Trophoblast cell (in vitro differentiated cells and primary cell): ENCODE data around the gene AKAP12.

Source experiments
- DNase-seq, 2 donors: peaks; one replicate each; pipeline ENCODE4 v3.0.0-alpha.2; 2016
- H2AFZ ChIP-seq: 2 replicates; pipeline ENCODE4 v1.6.1; 2013; ENCODE audit warnings: low read length, moderate library complexity, mild to moderate bottlenecking; ENCODE audit not compliant: insufficient read depth, poor library complexity
- H2AK5ac ChIP-seq: 2 replicates; pipeline ENCODE4 v1.6.1; 2013; ENCODE audit warnings: mild to moderate bottlenecking, low read length
- H2BK120ac ChIP-seq: 2 replicates; pipeline ENCODE4 v1.6.1; 2013; ENCODE audit warnings: low read length, mild to moderate bottlenecking, moderate library complexity; ENCODE audit not compliant: insufficient read depth, poor library complexity
- H2BK12ac ChIP-seq: 2 replicates; pipeline ENCODE4 v1.6.1; 2013; ENCODE audit warnings: mild to moderate bottlenecking, low read length, moderate library complexity
- H2BK5ac ChIP-seq: 2 replicates; pipeline ENCODE4 v1.6.1; 2013; ENCODE audit warnings: low read length, low read depth, moderate library complexity, mild to moderate bottlenecking; ENCODE audit not compliant: poor library complexity
- H3K14ac ChIP-seq: 2 replicates; pipeline ENCODE4 v1.6.1; 2013; ENCODE audit warnings: mild to moderate bottlenecking, low read length
- H3K18ac ChIP-seq: 2 replicates; pipeline ENCODE4 v1.6.1; 2013; ENCODE audit warnings: mild to moderate bottlenecking, low read length
- H3K23ac ChIP-seq: 2 replicates; pipeline ENCODE4 v1.6.1; 2013; ENCODE audit warnings: low read length
- H3K27ac ChIP-seq: 2 replicates; pipeline ENCODE4 v1.5.1; 2013; ENCODE audit warnings: low read depth, mild to moderate bottlenecking, inconsistent platforms, low read length, moderate library complexity
- H3K27me3 ChIP-seq: 2 replicates; pipeline ENCODE4 v1.6.1; 2013; ENCODE audit warnings: inconsistent platforms, mild to moderate bottlenecking, low read length, moderate library complexity; ENCODE audit not compliant: insufficient read depth
- H3K36me3 ChIP-seq, 2 experiments: 1 replicate in 1 of 2; 2 replicates in 1 of 2; pipeline ENCODE4 v1.6.1; 2013; ENCODE audit warnings: low read length in 2 of 2, mild to moderate bottlenecking in 2 of 2, moderate library complexity in 1 of 2; ENCODE audit not compliant: insufficient read depth in 2 of 2, control insufficient read depth in 1 of 2
- H3K4ac ChIP-seq: 2 replicates; pipeline ENCODE4 v1.6.1; 2013; ENCODE audit warnings: low read depth, mild to moderate bottlenecking, low read length, moderate library complexity
- H3K4me1 ChIP-seq, 2 experiments: 1 replicate in 1 of 2; 2 replicates in 1 of 2; pipeline ENCODE4 v1.6.1; 2013; ENCODE audit warnings: low read length in 2 of 2, mild to moderate bottlenecking in 2 of 2, moderate library complexity in 1 of 2; ENCODE audit not compliant: insufficient read depth in 2 of 2, control insufficient read depth in 1 of 2
- H3K4me2 ChIP-seq: 2 replicates; pipeline ENCODE4 v1.6.1; 2013; ENCODE audit warnings: inconsistent platforms, mild to moderate bottlenecking, low read length, moderate library complexity
- H3K4me3 ChIP-seq: 2 replicates; pipeline ENCODE4 v1.5.1; 2013; ENCODE audit warnings: mild to moderate bottlenecking, low read depth, low read length, inconsistent platforms
- H3K79me1 ChIP-seq: one replicate; pipeline ENCODE4 v1.6.1; 2013; ENCODE audit warnings: low read length
- H3K79me2 ChIP-seq: 2 replicates; pipeline ENCODE4 v1.6.1; 2013; ENCODE audit warnings: low read length, mild to moderate bottlenecking; ENCODE audit not compliant: control insufficient read depth, insufficient read depth, poor library complexity
- H3K9ac ChIP-seq: 2 replicates; pipeline ENCODE4 v1.6.1; 2013; ENCODE audit warnings: mild to moderate bottlenecking, low read length
- H3K9me3 ChIP-seq: 2 replicates; pipeline ENCODE4 v1.6.1; 2013; ENCODE audit warnings: low read depth, mild to moderate bottlenecking, control low read depth, inconsistent platforms, low read length; ENCODE audit not compliant: insufficient read depth
- H4K12ac ChIP-seq: 2 replicates; pipeline ENCODE4 v1.6.1; 2013; ENCODE audit warnings: low read depth, mild to moderate bottlenecking, low read length, moderate library complexity
- H4K8ac ChIP-seq: 2 replicates; pipeline ENCODE4 v1.6.1; 2013; ENCODE audit warnings: low read depth, mild to moderate bottlenecking, low read length, moderate library complexity
- H4K91ac ChIP-seq: one replicate; pipeline ENCODE4 v1.6.1; 2013; ENCODE audit warnings: low read depth, mild to moderate bottlenecking, low read length, moderate library complexity
- WGBS: extraction: QIAGEN DNeasy Blood & Tissue Kit; methylation state at CpG from one replicate; pipeline ENCODE4 v1.1.7; 2013; ENCODE audit warnings: missing lambda C conversion rate; ENCODE audit not compliant: insufficient read length, insufficient coverage; ENCODE audit errors: extremely low coverage; 5-methylcytosine and 5-hydroxymethylcytosine counted together

The AKAP12 gene

GRCh38 chr6:151242420-151242861, 2.7 kb downstream of the AKAP12 start:
- Histone ChIP-seq H4K91ac (no peak overlapping the region), H3K36me3 (no peaks in the 10 kb centered on the region), H3K18ac (peak overlapping the region; percentile 21), H3K4me3 (no peak overlapping the region), H3K14ac (no peak overlapping the region), H4K8ac (no peak overlapping the region), H3K9me3 (no peaks in the 10 kb centered on the region), H3K4me2 (peak overlapping the region; percentile 11), H2BK120ac (no peak overlapping the region), H3K4ac (peak overlapping the region; percentile 15), H3K79me2 (peaks cover 10% of the 10 kb centered on the region), H2BK5ac (no peak overlapping the region), H3K79me1 (peaks cover 11% of the 10 kb centered on the region), H2AK5ac (no peak overlapping the region), H4K12ac (no peak overlapping the region), H3K9ac (no peak overlapping the region), H2BK12ac (no peak overlapping the region), H3K27ac (no peak overlapping the region), H3K27me3 (no peaks in the 10 kb centered on the region), H3K4me1 (peaks cover 3 to 7% of the 10 kb centered on the region in 2 experiments), H3K23ac (no peak overlapping the region), H2AFZ (no peak overlapping the region)
- no peak for DNase-seq
- WGBS, result no CpG with 5 or more reads among the region's 7 CpGs

DNA sequence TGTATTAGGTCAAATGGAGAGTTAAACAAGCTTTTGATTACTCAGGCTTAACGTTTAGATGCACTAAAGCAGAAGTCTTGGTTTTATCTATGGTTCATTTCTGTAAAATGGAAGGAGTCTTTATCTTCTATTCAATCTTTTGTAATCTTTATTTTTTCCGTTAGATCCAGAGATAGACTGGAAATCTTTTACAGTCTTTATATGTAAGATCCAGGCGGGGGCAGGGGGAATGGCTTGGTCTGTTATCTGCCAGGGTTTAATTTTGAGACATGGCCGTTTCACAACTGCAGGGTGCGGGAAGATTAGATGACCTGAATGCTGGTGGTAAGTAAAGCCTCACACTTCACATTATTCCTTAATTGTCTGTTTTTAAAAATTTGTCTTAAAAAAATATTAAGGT, 3.7 kb downstream of the AKAP12 start:
- H4K91ac ChIP-seq, result no peak overlapping the region

GRCh38 chr6:151247490-151247889, 7.7 kb downstream of the AKAP12 start:
- Histone ChIP-seq H3K4ac (no peak overlapping the region), H3K27me3 (no peaks in the 10 kb centered on the region), H3K4me2 (no peak overlapping the region), H3K36me3 (no peaks in the 10 kb centered on the region), H3K79me2 (peaks cover 2% of the 10 kb centered on the region), H2BK120ac (no peak overlapping the region), H4K91ac (no peak overlapping the region), H2BK12ac (no peak overlapping the region), H2AK5ac (no peak overlapping the region), H4K8ac (no peak overlapping the region), H3K18ac (no peak overlapping the region), H3K4me3 (no peak overlapping the region), H2BK5ac (no peak overlapping the region), H3K14ac (no peak overlapping the region), H2AFZ (no peak overlapping the region), H3K9me3 (no peaks in the 10 kb centered on the region), H3K27ac (no peak overlapping the region), H3K4me1 (peaks cover 0 to 2% of the 10 kb centered on the region in 2 experiments), H3K9ac (no peak overlapping the region), H3K79me1 (no peaks in the 10 kb centered on the region), H4K12ac (no peak overlapping the region), H3K23ac (no peak overlapping the region)
- no CpG with 5 or more reads among the region's 6 CpGs for WGBS
- no peak for DNase-seq

More for the DNA sequence above, 3.7 kb downstream of the AKAP12 start:
- Histone ChIP-seq H3K4me1 (peaks cover 3 to 7% of the 10 kb centered on the region in 2 experiments), H3K9ac (no peak overlapping the region), H2AFZ (no peak overlapping the region), H3K4ac (no peak overlapping the region), H3K14ac (no peak overlapping the region), H2BK12ac (no peak overlapping the region), H3K79me1 (peaks cover 11% of the 10 kb centered on the region), H3K27me3 (no peaks in the 10 kb centered on the region), H4K8ac (no peak overlapping the region), H3K9me3 (no peaks in the 10 kb centered on the region), H3K4me2 (no peak overlapping the region), H3K36me3 (no peaks in the 10 kb centered on the region), H3K23ac (no peak overlapping the region), H4K12ac (no peak overlapping the region), H3K27ac (no peak overlapping the region), H2BK120ac (no peak overlapping the region), H3K4me3 (no peak overlapping the region), H2BK5ac (no peak overlapping the region), H2AK5ac (no peak overlapping the region), H3K79me2 (peaks cover 10% of the 10 kb centered on the region), H3K18ac (no peak overlapping the region)
- DNase-seq, result no peak
- no CpG with 5 or more reads among the region's 5 CpGs for WGBS

DNA sequence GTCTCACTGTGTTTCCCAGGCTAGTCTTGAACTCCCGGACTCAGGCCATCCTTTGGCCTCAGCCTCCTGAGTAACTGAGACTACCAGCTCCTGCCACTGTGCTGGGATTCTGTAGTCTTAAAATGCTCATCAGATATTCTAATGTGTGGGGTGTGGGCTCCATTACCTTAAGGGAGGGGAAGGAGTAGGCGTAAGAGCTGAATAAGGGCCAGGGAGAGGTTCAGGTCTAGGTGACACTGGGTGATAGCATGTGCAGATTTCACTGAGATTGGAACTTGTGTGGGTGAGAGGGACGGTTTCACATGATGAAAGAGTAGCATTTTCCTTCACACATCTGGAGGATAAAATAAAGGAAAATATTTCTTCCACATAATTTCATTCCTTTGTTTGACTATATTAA, 8.5 kb downstream of the AKAP12 start:
- no CpG with 5 or more reads among the region's 3 CpGs for WGBS
- no peak overlapping the region for H3K4ac ChIP-seq
- no peak overlapping the region for H2BK12ac ChIP-seq
- no peak overlapping the region for H3K14ac ChIP-seq
- H2AK5ac ChIP-seq, result no peak overlapping the region
- no peak overlapping the region for H4K91ac ChIP-seq
- no peak overlapping the region for H4K12ac ChIP-seq
- H3K18ac ChIP-seq, result no peak overlapping the region
- no peaks in the 10 kb centered on the region for H3K36me3 ChIP-seq
- H3K79me2 ChIP-seq, result no peaks in the 10 kb centered on the region
- no peak overlapping the region for H2AFZ ChIP-seq
- no peak overlapping the region for H3K27ac ChIP-seq
- H3K79me1 ChIP-seq, result no peaks in the 10 kb centered on the region
- no peak overlapping the region for H3K23ac ChIP-seq
- H3K9me3 ChIP-seq, result no peaks in the 10 kb centered on the region
- H2BK120ac ChIP-seq, result no peak overlapping the region
- H3K4me1 ChIP-seq, result no peaks in the 10 kb centered on the region
- no peak for DNase-seq
- H3K4me3 ChIP-seq, result no peak overlapping the region
- no peak overlapping the region for H4K8ac ChIP-seq
- no peak overlapping the region for H3K9ac ChIP-seq
- H3K4me2 ChIP-seq, result no peak overlapping the region
- H2BK5ac ChIP-seq, result no peak overlapping the region
- no peaks in the 10 kb centered on the region for H3K27me3 ChIP-seq
